ENCODE data around the gene PIGM. TPM values are rescaled to one million over a fixed set of nuclear protein-coding genes. Genes with fewer than 3 reads are reported as not detected.

PIGM gene
- polyA plus RNA-seq, 2 of the 4 experiments (the other 2 are of a cell fraction): 5.0 to 7.2 TPM

- Histone ChIP-seq H3K9me3 (no peaks in the 10 kb centered on the region), H3K4me2 (no peak overlapping the region), H3K4me3 (no peak overlapping the region), H3K4me1 (peaks cover 8% of the 10 kb centered on the region; the same call in 2 of the 3 replicates), H3K27ac (no peak overlapping the region)
- ChIA-PET CTCF (interaction anchor here (0.6 to 15.0 kb wide), 4 partner anchors 10 to 69 kb away, joined by 4 to 258 read pairs (median 20); partner anchors contain the start of gene KCNJ9), POLR2A (no interaction called here)
- FAIRE-seq (no peak), DNase-seq (ENCODE audit: low read depth in 1 of 2, low spot score in 1 of 2) (no peak), ATAC-seq (no peak)
- TF ChIP-seq ESRRA (IDR thresholded peaks at IDR 0.05; ENCODE audit: borderline replicate concordance, low read length) (no peak), NR3C1 (IDR thresholded peaks at IDR 0.05) (no peak), NFE2L2 (conservative IDR thresholded peaks at IDR 0.05; ENCODE audit: low read length) (no peak), RFX5 (IDR thresholded peaks at IDR 0.05) (no peak), POLR2AphosphoS2 (conservative IDR thresholded peaks at IDR 0.05; ENCODE audit: low read length) (no peak), FOSB (CRISPR knock-in tag; IDR thresholded peaks at IDR 0.05) (no peak), BHLHE40 (IDR thresholded peaks at IDR 0.05; ENCODE audit: low read depth, low read length) (no peak), EHMT2 (IDR thresholded peaks at IDR 0.05; ENCODE audit: low read depth) (no peak), JUNB (IDR thresholded peaks at IDR 0.05) (no peak), HDAC2 (IDR thresholded peaks at IDR 0.05) (no peak), POLR2A (IDR thresholded peaks at IDR 0.05; ENCODE audit: low read length) (no peak), RNF2 (IDR thresholded peaks at IDR 0.05; ENCODE audit: borderline replicate concordance, low read depth) (no peak), RARB (CRISPR knock-in tag; IDR thresholded peaks at IDR 0.05) (no peak), FOSL2 (IDR thresholded peaks at IDR 0.05) (no peak), FOSL2 (CRISPR knock-in tag; IDR thresholded peaks at IDR 0.05) (no peak), MYC (IDR thresholded peaks at IDR 0.05; ENCODE audit: borderline replicate concordance, low read length) (no peak), FOXS1 (CRISPR knock-in tag; IDR thresholded peaks at IDR 0.05) (no peak), BCL3 (IDR thresholded peaks at IDR 0.05) (no peak), CBX2 (IDR thresholded peaks at IDR 0.05; ENCODE audit: borderline replicate concordance, low read depth) (no peak)
- TF ChIP-seq, protein P1, sequence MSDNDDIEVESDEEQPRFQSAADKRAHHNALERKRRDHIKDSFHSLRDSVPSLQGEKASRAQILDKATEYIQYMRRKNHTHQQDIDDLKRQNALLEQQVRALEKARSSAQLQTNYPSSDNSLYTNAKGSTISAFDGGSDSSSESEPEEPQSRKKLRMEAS (IDR thresholded peaks at IDR 0.05): no peak
Measured at GRCh38 chr1:160048335-160048734, 16.5 kb upstream of the PIGM start.

DNA sequence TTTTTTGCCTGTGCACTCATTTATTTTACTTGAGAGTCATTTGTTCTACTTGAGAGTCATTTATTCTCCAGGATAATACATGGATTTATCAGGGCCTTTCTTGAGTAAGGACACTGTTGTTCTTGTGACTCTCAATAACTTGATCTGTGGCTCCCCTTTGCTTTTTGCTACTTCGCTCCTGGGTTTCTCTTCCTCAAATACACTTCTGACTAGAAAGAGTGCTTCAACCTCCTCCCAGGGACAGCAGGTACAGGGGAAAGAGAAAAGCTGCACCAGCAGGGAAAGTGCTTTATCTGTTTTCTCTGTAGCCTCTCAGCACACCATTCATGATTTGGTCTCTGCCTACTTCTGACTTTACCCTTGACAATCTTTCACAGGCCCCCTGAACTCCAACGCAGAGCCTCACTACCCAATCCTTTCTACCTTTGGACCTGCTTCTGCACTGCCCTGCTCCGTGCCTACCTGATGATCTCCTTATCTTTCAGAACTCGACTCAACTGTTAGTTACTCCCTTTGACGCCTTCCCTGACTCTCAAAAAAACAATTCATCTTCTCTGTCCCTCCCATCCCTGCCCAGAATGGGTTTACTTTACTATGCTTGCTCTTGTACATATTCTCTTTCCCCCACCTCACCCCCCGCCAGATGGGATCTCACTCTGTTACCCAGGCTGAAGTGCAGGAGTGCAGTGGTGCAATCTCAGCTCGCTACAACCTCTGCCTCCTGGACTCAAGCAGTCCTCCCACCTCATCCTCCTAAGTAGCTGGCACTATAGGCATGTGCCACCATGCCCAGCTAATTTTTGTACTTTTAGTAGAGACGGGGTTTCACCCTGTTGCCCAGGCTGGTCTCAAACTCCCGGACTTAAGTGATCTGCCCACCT lies 15.6 kb upstream of the PIGM start:
- peak overlapping the region; percentile 68 for H3K4me2 ChIP-seq
- no peak overlapping the region for H3K27ac ChIP-seq
- TF ChIP-seq TFCP2L1 (CRISPR knock-in tag; IDR thresholded peaks at IDR 0.05): no peak
- no peak for TF ChIP-seq EP300 (IDR thresholded peaks at IDR 0.05)
- TF ChIP-seq MAFK (IDR thresholded peaks at IDR 0.05; ENCODE audit: partially characterized antibody): no peak
- no peak for TF ChIP-seq BCL3 (IDR thresholded peaks at IDR 0.05)
- TF ChIP-seq JUNB (IDR thresholded peaks at IDR 0.05): no peak
- no peak for TF ChIP-seq EHF (CRISPR knock-in tag; IDR thresholded peaks at IDR 0.05)
- TF ChIP-seq JUN (IDR thresholded peaks at IDR 0.05): no peak
- no peak for TF ChIP-seq POLR2A (IDR thresholded peaks at IDR 0.05; ENCODE audit: low read length)
- TF ChIP-seq, protein P2, sequence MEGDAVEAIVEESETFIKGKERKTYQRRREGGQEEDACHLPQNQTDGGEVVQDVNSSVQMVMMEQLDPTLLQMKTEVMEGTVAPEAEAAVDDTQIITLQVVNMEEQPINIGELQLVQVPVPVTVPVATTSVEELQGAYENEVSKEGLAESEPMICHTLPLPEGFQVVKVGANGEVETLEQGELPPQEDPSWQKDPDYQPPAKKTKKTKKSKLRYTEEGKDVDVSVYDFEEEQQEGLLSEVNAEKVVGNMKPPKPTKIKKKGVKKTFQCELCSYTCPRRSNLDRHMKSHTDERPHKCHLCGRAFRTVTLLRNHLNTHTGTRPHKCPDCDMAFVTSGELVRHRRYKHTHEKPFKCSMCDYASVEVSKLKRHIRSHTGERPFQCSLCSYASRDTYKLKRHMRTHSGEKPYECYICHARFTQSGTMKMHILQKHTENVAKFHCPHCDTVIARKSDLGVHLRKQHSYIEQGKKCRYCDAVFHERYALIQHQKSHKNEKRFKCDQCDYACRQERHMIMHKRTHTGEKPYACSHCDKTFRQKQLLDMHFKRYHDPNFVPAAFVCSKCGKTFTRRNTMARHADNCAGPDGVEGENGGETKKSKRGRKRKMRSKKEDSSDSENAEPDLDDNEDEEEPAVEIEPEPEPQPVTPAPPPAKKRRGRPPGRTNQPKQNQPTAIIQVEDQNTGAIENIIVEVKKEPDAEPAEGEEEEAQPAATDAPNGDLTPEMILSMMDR (IDR thresholded peaks at IDR 0.05): no peak
- TF ChIP-seq CBX8 (IDR thresholded peaks at IDR 0.05): no peak
- no peak for TF ChIP-seq HES2 (IDR thresholded peaks at IDR 0.05)
- TF ChIP-seq ZNF302 (CRISPR knock-in tag; IDR thresholded peaks at IDR 0.05): no peak
- no peak for TF ChIP-seq ATOH8 (CRISPR knock-in tag; IDR thresholded peaks at IDR 0.05; ENCODE audit: low read depth)
- H3K4me1 ChIP-seq: peaks cover 8% of the 10 kb centered on the region; the same call in 2 of the 3 replicates
- ATAC-seq (no peak; a peak in 1 of 6 replicates), FAIRE-seq (no peak), DNase-seq (ENCODE audit: low read depth in 1 of 2, low spot score in 1 of 2) (no peak)
- WGBS (ENCODE audit: missing lambda C conversion rate): 50% methylated on average over 9 of the region's 9 CpGs
- ChIA-PET POLR2A (no interaction called here), CTCF (interaction anchor here (1.2 to 15.0 kb wide), 22 partner anchors 8 to 330 kb away, joined by 3 to 258 read pairs (median 8); partner anchors contain the start of genes KCNJ10, KCNJ9 and PIGM)
- H3K4me3 ChIP-seq: 0 out of 3 replicates have a peak overlapping the region, but pooled peaks have one; percentile 17
- H3K9me3 ChIP-seq: no peaks in the 10 kb centered on the region

All from A549 (cell line).